HUDEP-2 (cell line): ENCODE data around the gene ESAM.
A peak's percentile ranks its signal among the peaks of the same experiment; 100 is the strongest.

Experiments
- DNase-seq, 76 experiments: peaks; one replicate each; lab custom pipeline; 2025; ENCODE audit not compliant: unreplicated experiment in 76 of 76; lab: John Stamatoyannopoulos, UW

Gene ESAM

GRCh38 chr11:124737638-124738305 is 24.3 kb downstream of the ESAM start:
- no peak for DNase-seq

GRCh38 chr11:124736736-124737135 is 25.4 kb downstream of the ESAM start:
- no peak for DNase-seq

- DNase-seq = peak in 1 of 76 experiments; percentile 2
These were observed 29.9 kb downstream of the ESAM start for GRCh38 chr11:124732230-124732629.

- no peak for DNase-seq
These were observed 32.5 kb downstream of the ESAM start for GRCh38 chr11:124729571-124729970.

- DNase-seq = no peak
These were observed 34.0 kb downstream of the ESAM start for GRCh38 chr11:124728134-124728533.

- DNase-seq = no peak
These were observed 34.6 kb downstream of the ESAM start for GRCh38 chr11:124727474-124727873.

- DNase-seq = no peak
These were observed 36.4 kb downstream of the ESAM start for GRCh38 chr11:124725719-124726105.

- no peak for DNase-seq
These were observed 36.9 kb downstream of the ESAM start for GRCh38 chr11:124724979-124725718.

GRCh38 chr11:124722176-124722575 is 39.9 kb downstream of the ESAM start:
- no peak for DNase-seq

GRCh38 chr11:124719534-124719933 is 42.6 kb downstream of the ESAM start:
- DNase-seq = no peak

- no peak for DNase-seq
These were observed 43.3 kb downstream of the ESAM start for GRCh38 chr11:124718801-124719200.

- DNase-seq = no peak
These were observed 44.1 kb downstream of the ESAM start for GRCh38 chr11:124717786-124718651.

- DNase-seq = no peak
These were observed 44.7 kb downstream of the ESAM start for GRCh38 chr11:124717421-124717785.

GRCh38 chr11:124716591-124716990 is 45.5 kb downstream of the ESAM start:
- no peak for DNase-seq

GRCh38 chr11:124712392-124712791 is 49.7 kb downstream of the ESAM start:
- no peak for DNase-seq

- DNase-seq = no peak
These were observed 54.3 kb downstream of the ESAM start for GRCh38 chr11:124707829-124708228.
